CD4-positive, alpha-beta T cell treated with Interleukin-15 for 4 hours (primary cell): ENCODE data around the gene CGB1.
A peak's percentile ranks its signal among the peaks of the same experiment; 100 is the strongest.
"Not testable (repeated sequence)": the region's sequence is repeated elsewhere in the genome, so short reads cannot be mapped to it uniquely, and the experiment has no call there.

Source experiments
- DNase-seq: peaks from one replicate; pipeline ENCODE4 v3.0.0-alpha.2; 2020; ENCODE audit warnings: low spot score

The CGB1 gene

DNA sequence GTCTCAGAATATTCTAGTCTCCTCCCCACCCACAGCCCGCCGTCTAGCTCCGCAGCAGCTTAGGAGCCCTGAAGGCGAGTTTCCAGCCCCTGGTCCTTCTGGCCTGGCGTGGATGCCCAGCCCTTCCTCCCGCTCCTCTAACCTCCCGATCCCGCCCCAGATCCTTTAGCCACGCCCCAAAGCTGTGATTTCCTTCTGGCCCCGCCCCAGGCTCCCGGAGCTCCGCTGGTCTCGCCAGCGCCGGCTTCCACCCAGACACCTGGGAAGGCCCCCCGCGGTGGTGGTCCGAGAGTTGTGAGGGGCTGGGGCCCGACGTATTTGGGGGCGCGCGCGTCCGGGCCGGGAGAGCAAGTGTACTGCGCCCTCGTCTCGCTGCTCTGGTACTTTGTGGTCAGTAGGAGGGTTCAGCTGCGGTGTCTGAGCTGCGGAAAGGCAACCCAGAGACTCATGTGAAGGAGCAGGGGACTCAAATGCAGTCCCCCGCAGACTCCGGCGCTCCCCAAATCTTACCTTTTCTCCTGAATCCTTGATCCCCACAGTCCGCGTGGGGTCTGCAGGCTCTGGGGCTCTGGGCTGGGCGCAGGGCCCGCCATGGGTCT, 21.0 kb upstream of the CGB1 start, which contains the start of gene CGB7:
CGB7 (minus strand) TSS at position 114 of the 599 bp plus-strand sequence. CDS start 2,374 bp downstream, outside the sequence.
- peak; percentile 13 for DNase-seq

DNA sequence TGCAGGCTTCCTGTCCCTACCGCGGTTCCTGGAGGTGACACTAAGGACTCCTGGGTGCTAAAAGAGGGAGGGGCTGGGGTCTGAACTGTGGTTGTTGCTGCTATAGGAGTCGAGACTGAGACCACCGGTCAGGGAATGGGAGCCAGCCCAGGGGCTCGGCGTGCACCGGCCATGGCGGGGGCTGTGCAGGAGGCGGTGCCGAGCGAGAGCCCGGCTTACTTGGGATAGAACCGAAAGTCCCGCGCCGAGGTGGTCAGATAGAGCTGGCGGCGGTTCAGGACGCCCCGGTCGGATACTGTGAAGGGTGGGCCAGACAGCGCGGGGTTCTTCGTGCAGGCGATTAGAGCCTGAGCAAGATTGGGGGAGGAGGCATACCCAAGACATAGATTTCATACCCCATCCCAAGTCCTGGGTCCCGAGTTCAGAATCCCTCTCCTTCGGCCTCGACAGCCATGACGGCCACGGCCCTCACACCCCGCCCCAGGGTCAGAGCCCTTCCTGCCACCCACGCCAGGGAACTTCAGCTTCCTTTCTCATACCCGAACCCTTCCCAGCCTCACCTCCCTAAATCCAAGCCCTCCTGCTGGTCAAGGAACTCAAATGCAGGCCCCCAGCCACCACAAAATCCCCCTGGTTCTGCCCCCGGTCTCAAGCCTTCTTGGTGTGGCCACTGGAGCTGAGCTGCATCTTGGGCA, 20.4 kb upstream of the CGB1 start:
- not testable (repeated sequence) for DNase-seq

DNA sequence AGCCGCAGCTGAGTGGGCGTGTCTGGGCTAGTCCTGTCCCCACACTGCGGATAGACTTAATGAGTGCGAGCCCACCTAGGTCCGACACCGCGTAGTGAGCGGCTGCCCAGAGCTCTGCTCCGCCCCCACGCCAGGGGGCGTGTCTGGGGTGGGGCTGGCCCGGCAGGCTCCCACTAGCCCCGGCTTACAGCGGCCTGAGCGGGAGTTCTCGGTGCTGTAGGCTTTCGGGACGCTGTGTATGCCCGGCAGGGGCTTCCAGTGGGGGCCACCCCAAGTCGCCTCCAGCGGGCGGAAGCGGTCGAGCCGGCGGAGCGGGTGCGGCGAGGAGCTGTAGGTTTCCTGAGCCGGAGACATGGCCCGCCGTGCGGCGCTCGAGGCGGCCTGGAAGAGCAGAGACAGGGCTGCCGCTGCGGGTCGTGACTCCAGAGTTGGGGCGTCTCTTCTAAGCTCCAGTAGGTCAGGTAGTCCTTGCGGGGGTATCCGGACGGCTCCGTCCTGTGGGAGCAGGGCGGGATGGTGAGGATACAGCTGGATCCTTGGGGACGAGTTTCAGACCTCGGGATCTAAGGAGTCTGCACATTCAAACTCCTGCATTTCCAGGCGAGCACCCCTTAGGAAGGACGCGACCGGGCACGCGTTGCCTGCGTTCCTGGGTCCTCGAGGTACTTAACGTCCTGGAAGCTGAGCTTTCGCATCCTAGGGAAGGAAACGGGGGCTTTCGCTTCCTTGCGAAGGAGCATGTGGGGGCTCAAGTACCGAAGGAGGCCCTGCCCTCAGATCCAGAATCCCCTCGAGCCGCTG, 19.6 kb upstream of the CGB1 start:
- DNase-seq, result peak; percentile 40

DNA sequence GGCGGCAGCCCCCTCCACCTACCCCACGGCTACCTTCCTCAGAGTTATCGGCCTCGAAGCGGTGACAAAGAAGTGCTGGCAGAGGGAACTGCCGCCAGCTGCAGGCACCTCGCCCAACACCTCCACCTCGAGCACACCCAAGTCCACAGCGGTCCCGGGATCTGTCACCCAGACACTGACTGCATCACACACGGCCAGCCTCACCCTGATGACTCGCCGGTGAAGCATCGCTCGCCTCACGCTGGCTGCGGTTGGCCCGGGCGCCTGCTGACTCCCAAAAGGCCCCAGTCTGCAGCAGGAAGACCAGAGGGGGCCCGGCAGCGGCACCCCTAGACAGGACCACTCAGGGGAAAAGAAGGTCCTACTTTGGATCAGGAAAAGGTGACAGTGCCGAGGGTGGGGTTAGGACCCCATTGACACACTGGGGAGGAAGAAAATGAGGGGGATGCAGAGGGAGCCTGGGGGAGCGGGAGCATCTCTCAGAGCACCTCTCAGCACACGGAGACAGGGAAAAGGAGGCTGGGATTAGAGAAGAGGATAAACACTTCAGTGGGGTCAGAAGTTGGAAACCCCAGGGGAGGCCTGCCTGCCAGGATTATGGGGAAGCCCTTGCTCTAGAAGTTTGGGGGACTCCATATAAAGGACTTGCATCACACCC, 13.8 kb upstream of the CGB1 start:
- DNase-seq, result not testable (repeated sequence)

DNA sequence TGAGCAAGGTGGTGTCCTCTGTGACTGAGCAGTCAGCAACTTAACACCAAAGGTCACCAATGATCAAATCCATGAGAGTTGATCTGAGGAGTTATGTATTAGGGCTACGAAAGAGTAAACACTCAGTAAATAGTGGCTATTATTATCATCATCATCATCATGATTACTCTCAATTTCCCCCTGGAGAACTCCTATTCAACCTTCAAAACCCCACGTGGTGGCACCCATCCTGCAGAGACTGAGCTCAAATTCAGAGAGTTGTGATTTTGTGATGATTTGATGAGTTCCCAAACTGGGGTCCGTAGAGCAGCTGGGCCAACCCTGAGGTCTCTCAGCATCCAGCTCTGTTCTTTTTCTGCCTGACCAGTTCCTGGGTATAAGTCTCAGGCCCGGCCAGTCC, 13.1 kb upstream of the CGB1 start:
- not testable (repeated sequence) for DNase-seq

DNA sequence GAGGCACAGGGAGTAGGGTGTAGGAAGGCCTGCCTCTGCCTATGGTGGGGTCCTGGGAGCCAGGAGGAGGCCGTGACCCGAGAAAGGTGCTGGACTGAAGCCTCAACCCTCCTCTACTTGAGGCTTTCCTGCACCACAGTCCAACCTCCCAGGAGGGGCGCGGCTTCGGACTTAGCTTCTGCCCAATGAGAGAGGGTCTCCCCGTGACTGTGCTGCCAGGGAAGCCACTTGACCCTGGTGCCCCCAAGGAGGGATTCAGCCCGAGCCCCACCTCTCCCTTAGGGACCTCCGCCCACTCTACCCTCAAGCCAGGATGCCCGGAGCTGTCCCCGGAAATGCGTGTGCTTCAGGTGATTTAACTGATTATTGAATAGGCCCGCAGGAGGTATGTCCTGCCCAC, 12.3 kb upstream of the CGB1 start, which contains the start of gene CGB8:
CGB8 (minus strand) TSS at position 101 of the 400 bp plus-strand sequence. CDS start 372 bp downstream, outside the sequence.
- DNase-seq, result not testable (repeated sequence)

DNA sequence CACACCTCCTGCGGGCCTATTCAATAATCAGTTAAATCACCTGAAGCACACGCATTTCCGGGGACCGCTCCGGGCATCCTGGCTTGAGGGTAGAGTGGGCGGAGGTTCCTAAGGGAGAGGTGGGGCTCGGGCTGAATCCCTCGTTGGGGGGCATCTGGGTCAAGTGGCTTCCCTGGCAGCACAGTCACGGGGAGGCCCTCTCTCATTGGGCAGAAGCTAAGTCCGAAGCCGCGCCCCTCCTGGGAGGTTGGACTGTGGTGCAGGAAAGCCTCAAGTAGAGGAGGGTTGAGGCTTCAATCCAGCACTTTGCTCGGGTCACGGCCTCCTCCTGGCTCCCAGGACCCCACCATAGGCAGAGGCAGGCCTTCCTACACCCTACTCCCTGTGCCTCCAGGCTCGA, 6.9 kb upstream of the CGB1 start, which contains the start of gene CGB5:
CGB5 (plus strand) TSS at position 301 of the 400 bp plus-strand sequence. CDS start 362 bp downstream, outside the sequence.
- DNase-seq, result not testable (repeated sequence)

DNA sequence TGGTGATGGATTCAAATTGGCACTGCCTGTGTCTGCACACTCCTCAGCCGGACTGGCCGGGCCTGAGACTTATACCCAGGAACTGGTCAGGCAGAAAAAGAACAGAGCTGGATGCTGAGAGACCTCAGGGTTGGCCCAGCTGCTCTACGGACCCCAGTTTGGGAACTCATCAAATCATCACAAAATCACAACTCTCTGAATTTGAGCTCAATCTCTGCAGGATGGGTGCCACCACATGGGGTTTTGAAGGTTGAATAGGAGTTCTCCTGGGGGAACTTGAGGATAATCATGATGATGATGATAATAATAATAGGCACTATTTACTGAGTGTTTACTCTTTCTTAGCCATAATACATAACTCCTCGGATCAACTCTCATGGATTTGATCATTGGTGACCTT, 6.0 kb upstream of the CGB1 start:
- DNase-seq, result not testable (repeated sequence)

DNA sequence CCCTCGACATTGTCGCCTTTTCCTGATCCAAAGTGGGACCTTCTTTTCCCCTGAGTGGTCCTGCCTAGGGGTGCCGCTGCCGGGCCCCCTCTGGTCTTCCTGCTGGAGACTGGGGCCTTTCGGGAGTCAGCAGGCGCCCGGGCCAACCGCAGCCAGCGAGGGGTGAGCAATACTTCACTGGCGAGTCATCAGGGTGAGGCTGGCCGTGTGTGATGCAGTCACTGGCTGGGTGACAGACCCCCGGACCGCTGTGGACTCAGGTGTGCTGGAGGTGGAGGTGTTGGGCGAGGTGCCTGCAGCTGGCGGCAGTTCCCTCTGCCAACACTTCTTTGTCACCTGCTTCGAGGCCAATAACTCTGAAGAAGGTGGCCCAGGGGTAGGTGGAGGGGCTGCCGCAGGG, 5.5 kb upstream of the CGB1 start:
- no peak for DNase-seq

DNA sequence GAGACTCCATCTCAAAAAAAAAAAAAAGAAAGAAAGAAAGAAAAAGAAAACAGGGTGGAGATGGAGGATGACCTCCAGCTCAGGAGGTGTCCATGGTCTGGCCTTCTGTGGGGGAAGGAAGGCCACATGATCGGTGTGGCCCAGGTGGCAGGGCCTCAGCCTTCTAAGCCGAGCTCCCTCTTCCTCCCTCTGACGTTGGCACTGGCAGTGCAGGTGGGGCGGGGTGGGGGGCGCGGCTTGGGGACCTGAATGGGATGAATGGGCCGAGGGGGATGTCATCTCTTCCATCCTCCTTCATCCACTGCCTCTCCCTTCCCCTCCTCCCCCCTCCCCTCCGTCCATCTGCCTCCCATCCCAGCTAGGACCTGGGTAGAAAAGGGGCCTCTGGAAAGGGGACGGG, 3.0 kb upstream of the CGB1 start:
- DNase-seq, result not testable (repeated sequence)

DNA sequence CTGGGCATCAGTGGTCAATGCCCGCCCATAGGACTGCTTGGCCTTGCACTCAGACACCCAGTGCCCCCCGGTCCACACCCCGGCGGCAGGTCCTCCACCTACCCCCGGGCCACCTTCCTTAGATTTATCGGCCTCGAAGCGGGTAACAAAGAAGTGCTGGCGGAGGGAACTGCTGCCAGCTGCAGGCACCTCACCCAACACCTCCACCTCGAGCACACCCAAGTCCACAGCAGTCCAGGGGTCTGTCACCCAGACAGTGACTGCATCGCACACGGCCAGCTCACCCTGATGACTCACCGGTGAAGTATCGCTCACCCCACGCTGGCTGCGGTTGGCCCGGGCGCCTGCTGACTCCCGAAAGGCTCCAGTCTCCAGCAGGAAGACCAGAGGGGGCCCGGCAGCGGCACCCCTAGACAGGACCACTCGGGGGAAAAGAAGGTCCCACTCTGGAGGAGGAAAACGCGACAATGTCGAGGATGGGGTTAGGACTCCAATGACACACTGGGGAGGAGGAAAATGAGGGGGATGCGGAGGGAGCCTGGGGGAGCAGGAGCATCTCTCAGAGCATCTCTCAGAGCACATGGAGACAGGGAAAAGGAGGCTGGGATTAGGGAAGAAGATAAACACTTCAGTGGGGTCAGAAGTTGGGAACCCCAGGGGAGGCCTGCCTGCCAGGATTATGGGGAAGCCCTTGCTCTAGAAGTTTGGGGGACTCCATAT, 2.0 kb upstream of the CGB1 start:
- not testable (repeated sequence) for DNase-seq

DNA sequence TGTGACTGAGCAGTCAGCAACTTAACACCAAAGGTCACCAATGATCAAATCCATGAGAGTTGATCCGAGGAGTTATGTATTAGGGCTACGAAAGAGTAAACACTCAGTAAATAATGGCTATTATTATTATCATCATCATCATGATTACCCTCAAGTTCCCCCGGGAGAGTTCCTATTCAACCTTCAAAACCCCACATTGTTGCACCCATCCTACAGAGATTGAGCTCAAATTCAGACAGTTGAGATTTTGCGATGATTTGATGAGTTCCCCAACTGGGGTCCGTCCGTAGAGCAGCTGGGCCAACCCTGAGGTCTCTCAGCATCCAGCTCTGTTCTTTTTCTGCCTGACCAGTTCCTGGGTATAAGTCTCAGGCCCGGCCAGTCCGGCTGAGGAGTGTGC, 1.4 kb upstream of the CGB1 start:
- DNase-seq, result not testable (repeated sequence)

DNA sequence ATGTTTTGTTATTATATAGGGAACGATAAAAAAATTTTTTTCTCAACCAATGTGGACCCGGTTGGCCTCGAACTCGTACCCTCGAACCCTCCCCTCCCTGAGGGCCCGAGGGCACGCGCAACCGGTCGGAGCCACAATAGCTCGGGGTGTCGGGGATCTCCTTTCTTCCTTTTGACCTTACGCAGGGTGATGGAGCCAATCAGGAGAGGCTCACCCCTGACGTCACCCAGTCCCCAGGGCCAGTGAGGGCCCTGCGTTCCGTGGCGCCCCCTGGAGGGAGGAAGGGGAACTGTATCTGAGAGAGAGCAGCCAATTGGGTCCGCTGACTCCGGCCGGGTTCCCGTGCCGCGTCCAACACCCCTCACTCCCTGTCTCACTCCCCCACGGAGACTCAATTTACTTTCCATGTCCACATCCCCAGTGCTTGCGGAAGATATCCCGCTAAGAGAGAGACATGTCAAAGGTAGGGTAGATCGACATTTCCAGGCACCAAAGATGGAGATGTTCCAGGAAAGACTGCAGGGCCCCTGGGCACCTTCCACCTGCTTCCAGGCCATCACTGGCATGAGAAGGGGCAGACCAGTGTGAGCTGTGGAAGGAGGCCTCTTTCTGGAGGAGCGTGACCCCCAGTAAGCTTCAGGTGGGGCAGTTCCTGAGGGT, 4.9 kb downstream of the CGB1 start, which contains the start of gene CGB2:
CGB2 (plus strand) TSS at position 249 of the 660 bp plus-strand sequence; CDS start at position 455, 206 bp downstream.
- DNase-seq, result peak; percentile 42

DNA sequence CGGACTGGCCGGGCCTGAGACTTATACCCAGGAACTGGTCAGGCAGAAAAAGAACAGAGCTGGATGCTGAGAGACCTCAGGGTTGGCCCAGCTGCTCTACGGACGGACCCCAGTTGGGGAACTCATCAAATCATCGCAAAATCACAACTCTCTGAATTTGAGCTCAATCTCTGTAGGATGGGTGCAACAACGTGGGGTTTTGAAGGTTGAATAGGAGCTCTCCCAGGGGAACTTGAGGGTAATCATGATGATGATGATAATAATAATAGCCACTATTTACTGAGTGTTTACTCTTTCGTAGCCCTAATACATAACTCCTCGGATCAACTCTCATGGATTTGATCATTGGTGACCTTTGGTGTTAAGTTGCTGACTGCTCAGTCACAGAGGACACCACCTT, 6.4 kb downstream of the CGB1 start:
- not testable (repeated sequence) for DNase-seq

DNA sequence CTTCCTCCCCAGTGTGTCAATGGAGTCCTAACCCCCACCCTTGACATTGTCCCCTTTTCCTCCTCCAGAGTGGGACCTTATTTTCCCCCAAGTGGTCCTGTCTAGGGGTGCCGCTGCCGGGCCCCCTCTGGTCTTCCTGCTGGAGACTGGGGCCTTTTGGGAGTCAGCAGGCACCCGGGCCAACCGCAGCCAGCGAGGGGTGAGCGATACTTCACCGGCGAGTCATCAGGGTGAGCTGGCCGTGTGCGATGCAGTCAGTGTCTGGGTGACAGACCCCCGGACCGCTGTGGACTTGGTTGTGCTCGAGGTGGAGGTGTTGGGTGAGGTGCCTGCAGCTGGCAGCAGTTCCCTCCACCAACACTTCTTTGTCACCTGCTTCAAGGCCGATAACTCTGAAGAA, 6.9 kb downstream of the CGB1 start:
- DNase-seq, result not testable (repeated sequence)

DNA sequence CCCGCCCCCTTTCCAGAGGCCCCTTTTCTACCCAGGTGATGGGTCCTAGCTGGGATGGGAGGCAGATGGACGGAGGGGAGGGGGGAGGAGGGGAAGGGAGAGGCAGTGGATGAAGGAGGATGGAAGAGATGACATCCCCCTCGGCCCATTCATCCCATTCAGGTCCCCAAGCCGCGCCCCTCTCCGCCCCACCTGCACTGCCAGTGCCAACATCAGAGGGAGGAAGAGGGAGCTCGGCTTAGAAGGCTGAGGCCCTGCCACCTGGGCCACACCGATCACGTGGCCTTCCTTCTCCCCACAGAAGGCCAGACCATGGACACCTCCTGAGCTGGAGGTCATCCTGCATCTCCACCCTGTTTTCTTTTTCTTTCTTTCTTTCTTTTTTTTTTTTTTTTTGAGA, 8.0 kb downstream of the CGB1 start:
- not testable (repeated sequence) for DNase-seq

DNA sequence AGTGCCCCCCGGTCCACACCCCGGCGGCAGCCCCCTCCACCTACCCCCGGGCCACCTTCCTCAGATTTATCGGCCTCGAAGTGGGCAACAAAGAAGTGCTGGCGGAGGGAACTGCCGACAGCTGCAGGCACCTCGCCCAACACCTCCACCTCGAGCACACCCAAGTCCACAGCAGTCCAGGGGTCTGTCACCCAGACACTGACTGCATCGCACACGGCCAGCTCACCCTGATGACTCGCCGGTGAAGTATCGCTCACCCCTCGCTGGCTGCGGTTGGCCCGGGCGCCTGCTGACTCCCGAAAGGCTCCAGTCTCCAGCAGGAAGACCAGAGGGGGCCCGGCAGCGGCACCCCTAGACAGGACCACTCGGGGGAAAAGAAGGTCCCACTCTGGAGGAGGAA, 11.1 kb downstream of the CGB1 start:
- not testable (repeated sequence) for DNase-seq

DNA sequence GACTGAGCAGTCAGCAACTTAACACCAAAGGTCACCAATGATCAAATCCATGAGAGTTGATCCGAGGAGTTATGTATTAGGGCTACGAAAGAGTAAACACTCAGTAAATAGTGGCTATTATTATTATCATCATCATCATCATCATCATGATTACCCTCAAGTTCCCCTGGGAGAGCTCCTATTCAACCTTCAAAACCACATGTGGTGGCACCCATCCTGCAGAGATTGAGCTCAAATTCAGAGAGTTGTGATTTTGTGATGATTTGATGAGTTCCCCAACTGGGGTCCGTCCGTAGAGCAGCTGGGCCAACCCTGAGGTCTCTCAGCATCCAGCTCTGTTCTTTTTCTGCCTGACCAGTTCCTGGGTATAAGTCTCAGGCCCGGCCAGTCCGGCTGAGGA, 11.6 kb downstream of the CGB1 start:
- not testable (repeated sequence) for DNase-seq

DNA sequence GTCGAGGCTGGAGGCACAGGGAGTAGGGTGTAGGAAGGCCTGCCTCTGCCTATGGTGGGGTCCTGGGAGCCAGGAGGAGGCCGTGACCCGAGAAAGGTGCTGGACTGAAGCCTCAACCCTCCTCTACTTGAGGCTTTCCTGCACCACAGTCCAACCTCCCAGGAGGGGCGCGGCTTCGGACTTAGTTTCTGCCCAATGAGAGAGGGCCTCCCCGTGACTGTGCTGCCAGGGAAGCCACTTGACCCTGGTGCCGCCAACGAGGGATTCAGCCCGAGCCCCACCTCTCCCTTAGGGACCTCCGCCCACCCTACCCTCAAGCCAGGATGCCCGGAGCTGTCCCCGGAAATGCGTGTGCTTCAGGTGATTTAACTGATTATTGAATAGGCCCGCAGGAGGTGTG, 12.5 kb downstream of the CGB1 start, which contains the start of gene CGB3:
CGB3 (minus strand) TSS at position 101 of the 400 bp plus-strand sequence. CDS start 362 bp downstream, outside the sequence.
- not testable (repeated sequence) for DNase-seq

DNA sequence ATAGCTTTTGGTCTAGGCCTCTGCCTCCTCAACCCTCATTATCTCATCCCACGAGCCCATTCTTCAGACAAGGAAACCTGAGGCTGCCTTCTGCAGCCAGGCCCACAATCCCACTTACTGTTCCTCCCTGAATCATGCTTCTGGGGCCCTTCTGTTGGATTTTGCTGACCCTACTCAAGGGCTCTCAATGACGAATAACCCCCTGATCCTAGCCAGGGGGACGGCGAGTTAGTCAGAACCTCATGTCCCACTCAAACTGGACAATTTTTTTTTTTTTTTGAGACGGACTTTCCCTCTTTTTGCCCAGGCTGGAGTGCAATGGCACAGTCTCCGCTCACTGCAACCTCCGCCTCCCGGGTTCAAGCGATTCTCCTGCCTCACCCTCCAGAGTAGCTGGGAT, 14.6 kb downstream of the CGB1 start:
- no peak for DNase-seq
